K562 (cell line): ENCODE results near the gene ITPR3. TPM values are rescaled to one million over a fixed set of nuclear protein-coding genes. Genes with fewer than 3 reads are reported as not detected.

Experiments
- ATAC-seq: fragments of 200-7000 bp; cut with Tn5 transposase; 3 replicates; pipeline ENCODE4 v1.9.1; 2020; ENCODE audit warnings: moderate library complexity
- BruUV-seq: library from RNA; stranded (reverse); fragments of 400-500 nt; replicated peaks from 2 replicates; lab custom pipeline; 2021; lab: Mats Ljungman, UMichigan
- CTCF ChIA-PET: fragments of 300-600 bp; formaldehyde crosslinking; extraction: SDS; loops from one replicate; lab custom pipeline; 2021; ENCODE audit warnings: low intra/inter-chr PET ratio; lab: Yijun Ruan, JAX
- POLR2A ChIA-PET: fragments of 300-600, 350-650 bp; sonication (Branson Sonifier 250); formaldehyde crosslinking; extraction: SDS; loops from one replicate; lab custom pipeline; 2021; ENCODE audit warnings: antibody characterized with exemption, inconsistent platforms; lab: Yijun Ruan, JAX
- DNase-seq, 4 experiments: peaks; one replicate each; pipeline versions ENCODE4 v3.0.0 to v3.0.0-alpha.2; 2011 to 2018; ENCODE audit warnings: low spot score in 3 of 4, mixed read lengths in 3 of 4; ENCODE audit errors: extremely low read depth in 1 of 4
- FAIRE-seq: peaks from 2 replicates; lab custom pipeline; 2011; peaks lifted over from hg19 to GRCh38; lab: Jason Lieb, UNC
- H2AFZ ChIP-seq: 2 replicates; pipeline ENCODE4 v1.6.0; 2011; ENCODE audit warnings: low read depth, low read length, control low read depth, inconsistent platforms
- H3K27ac ChIP-seq: fragments of 200-600 bp; 3 replicates; pipeline ENCODE4 v1.8.0; 2011; ENCODE audit warnings: low read depth, mild to moderate bottlenecking, control low read depth, inconsistent platforms, low read length, moderate library complexity, mixed read lengths; ENCODE audit errors: extremely low read depth
- H3K27me3 ChIP-seq, 2 experiments: fragments of 300-600 bp in 1 of 2; 2 replicates in 1 of 2; 3 replicates in 1 of 2; pipeline versions ENCODE4 v1.6.0 to v1.8.0; 2011; ENCODE audit warnings: inconsistent platforms in 2 of 2, low read length in 2 of 2, mild to moderate bottlenecking in 1 of 2, mixed read lengths in 1 of 2, moderate library complexity in 1 of 2; ENCODE audit not compliant: control insufficient read depth in 2 of 2, insufficient read depth in 2 of 2
- H3K36me3 ChIP-seq: fragments of 300-600 bp; 3 replicates; pipeline ENCODE4 v1.8.0; 2011; ENCODE audit warnings: mild to moderate bottlenecking, low read length, inconsistent platforms; ENCODE audit not compliant: control insufficient read depth, insufficient read depth
- H3K4me1 ChIP-seq, 2 experiments: fragments of 200-600 bp in 1 of 2; replicated peaks in 1 of 2; 2 replicates in 1 of 2; 3 replicates in 1 of 2; pipeline versions ENCODE4 v1.5.1 to v1.8.0; 2011; ENCODE audit warnings: inconsistent platforms in 2 of 2, low read length in 2 of 2, mild to moderate bottlenecking in 1 of 2, mixed read lengths in 1 of 2, moderate library complexity in 1 of 2; ENCODE audit not compliant: control insufficient read depth in 2 of 2, insufficient read depth in 2 of 2
- H3K4me2 ChIP-seq: 2 replicates; pipeline ENCODE4 v1.6.1; 2011; ENCODE audit warnings: low read length, control low read depth, inconsistent platforms, mixed read lengths; ENCODE audit not compliant: insufficient read depth
- H3K4me3 ChIP-seq: fragments of 200-600 bp; sonication (generic), shearing (Covaris generic); 2 replicates; pipeline ENCODE4 v1.5.1; 2016; ENCODE audit warnings: control low read depth, inconsistent platforms
- H3K79me2 ChIP-seq: fragments of 200-600 bp; 3 replicates; pipeline ENCODE4 v1.8.0; 2011; ENCODE audit warnings: low read length, inconsistent platforms; ENCODE audit not compliant: control insufficient read depth, insufficient read depth
- H3K9ac ChIP-seq, 2 experiments: 2 replicates each; pipeline versions ENCODE4 v1.6.0 to v1.6.1; 2011; ENCODE audit warnings: low read depth in 2 of 2, low read length in 2 of 2, control low read depth in 1 of 2, inconsistent platforms in 1 of 2, mild to moderate bottlenecking in 1 of 2, mixed read lengths in 1 of 2; ENCODE audit not compliant: insufficient read depth in 1 of 2
- H3K9me1 ChIP-seq: one replicate; pipeline ENCODE4 v1.6.0; 2011; ENCODE audit warnings: inconsistent platforms, mild to moderate bottlenecking, low read length, moderate library complexity; ENCODE audit not compliant: control insufficient read depth, insufficient read depth
- H3K9me3 ChIP-seq: replicated peaks from 2 replicates; pipeline ENCODE4 v1.5.1; 2011; ENCODE audit warnings: low read depth, low read length, inconsistent platforms; ENCODE audit not compliant: control insufficient read depth, insufficient read depth
- H4K20me1 ChIP-seq: replicated peaks from 2 replicates; pipeline ENCODE4 v1.6.1; 2011; ENCODE audit warnings: low read length, inconsistent platforms, mixed read lengths; ENCODE audit not compliant: control insufficient read depth, insufficient read depth
- HMG20A ChIP-seq: fragments of 450-650 bp; formaldehyde crosslinking; conservative IDR thresholded peaks from 2 replicates; pipeline ENCODE4 v1.4.0; 2020; ENCODE audit warnings: mild to moderate bottlenecking, mixed read lengths
- LCOR ChIP-seq: sonication (generic); formaldehyde crosslinking; IDR thresholded peaks from 2 replicates; pipeline ENCODE4 v1.8.0; 2022; ENCODE audit warnings: mild to moderate bottlenecking, missing genetic modification reagents
- MCM2 ChIP-seq: fragments of 450-650 bp; IDR thresholded peaks from 2 replicates; pipeline ENCODE4 v1.6.1; 2017; ENCODE audit warnings: low read depth, mild to moderate bottlenecking
- POLR3G ChIP-seq: IDR thresholded peaks from 2 replicates; pipeline ENCODE4 v1.6.1; 2011; ENCODE audit not compliant: insufficient read length, insufficient replicate concordance; ENCODE audit errors: extremely low read depth
- SREBF1 ChIP-seq: fragments of 150-350 bp; IDR thresholded peaks from 2 replicates; pipeline ENCODE4 v1.6.1; 2014; ENCODE audit warnings: antibody characterized with exemption, low read depth, low read length, borderline replicate concordance
- STAG1 ChIP-seq: sonication (generic); formaldehyde crosslinking; IDR thresholded peaks from 2 replicates; pipeline ENCODE4 v1.5.0; 2020; ENCODE audit warnings: missing genetic modification reagents, borderline replicate concordance
- THRAP3 ChIP-seq: fragments of 450-650 bp; IDR thresholded peaks from 2 replicates; pipeline ENCODE4 v1.6.1; 2016; ENCODE audit warnings: mild to moderate bottlenecking, inconsistent platforms, borderline replicate concordance
- ZFP1 ChIP-seq: fragments of 450-650 bp; formaldehyde crosslinking; IDR thresholded peaks from 2 replicates; pipeline ENCODE4 v1.4.0; 2020; ENCODE audit warnings: mild to moderate bottlenecking, mixed read lengths
- ZKSCAN3 ChIP-seq: fragments of 250-450 bp; sonication (Bioruptor Pico); IDR thresholded peaks from 2 replicates; pipeline ENCODE4 v1.4.0; 2020
- ZNF24 ChIP-seq: fragments of 450-650 bp; IDR thresholded peaks from 2 replicates; pipeline ENCODE4 v1.6.1; 2016
- ZNF263 ChIP-seq: sonication (generic); formaldehyde crosslinking; IDR thresholded peaks from 2 replicates; pipeline ENCODE4 v1.8.0; 2022; ENCODE audit warnings: mild to moderate bottlenecking, missing genetic modification reagents, borderline replicate concordance
- ZNF3 ChIP-seq: fragments of 250-450 bp; sonication (Bioruptor Pico); IDR thresholded peaks from 2 replicates; pipeline ENCODE4 v1.5.0; 2021; ENCODE audit warnings: mild to moderate bottlenecking, moderate library complexity
- ZNF324 ChIP-seq: fragments of 250-450 bp; sonication (Bioruptor Pico); IDR thresholded peaks from 2 replicates; pipeline ENCODE4 v1.4.0; 2020; ENCODE audit warnings: mild to moderate bottlenecking
- ZNF431 ChIP-seq: sonication (generic); formaldehyde crosslinking; IDR thresholded peaks from 2 replicates; pipeline ENCODE4 v1.8.0; 2022; ENCODE audit warnings: mild to moderate bottlenecking, missing genetic modification reagents
- WGBS: fragments of 100-300 bp; shearing (Covaris generic); methylation state at CpG from one replicate; pipeline ENCODE4 v1.1.6; 2016; ENCODE audit warnings: low coverage, mixed read lengths; ENCODE audit not compliant: insufficient coverage; ENCODE audit errors: missing lambda C conversion rate; 5-methylcytosine and 5-hydroxymethylcytosine counted together
- in situ Hi-C: fragments of 300-500 bp; cut with MboI; formaldehyde crosslinking; loops from 4 replicates; pipeline ENCODE4 v1.15.0; 2018; ENCODE audit warnings: inconsistent platforms, mixed read lengths
- intact Hi-C: fragments of 100-400 bp; cut with micrococcal nuclease; formaldehyde crosslinking; loops from 2 replicates; pipeline ENCODE4 v1.14.2; 2022
- polyA plus RNA-seq, 8 experiments: library from polyadenylated mRNA; depleted of rRNA in 4 of 8; stranded (reverse) in 5 of 8; unstranded in 3 of 8; fragments of >200 nt; fragmentation: Nextera tagmentation in 2 of 8; fragmentation: Illumina TruSeq in 1 of 8; extraction: Ambion mirVana in 2 of 8; extraction: Trizol in 1 of 8; gene quantifications; 2 replicates each; pipeline versions ENCODE4 v1.2.1 to v1.2.3, GENCODE V29; 2011 to 2014; ENCODE audit warnings: inconsistent platforms in 1 of 8, missing spikeins in 1 of 8
- total RNA-seq, 7 experiments: library from RNA; depleted of rRNA in 6 of 7; stranded (reverse); fragments of >200 nt in 6 of 7; fragmentation: Illumina TruSeq in 2 of 7; extraction: Trizol in 2 of 7; gene quantifications; 2 replicates each; pipeline versions ENCODE4 v1.2.1 to v1.2.3, GENCODE V29; 2011 to 2021; ENCODE audit warnings: low replicate concordance in 1 of 7
- TF ChIP-seq, protein P1 (sequence below), 2 experiments: fragments of 250-450 bp in 1 of 2; fragments of 450-650 bp in 1 of 2; sonication (Bioruptor Pico) in 1 of 2; IDR thresholded peaks; 2 replicates each; pipeline versions ENCODE4 v1.6.1 to v1.8.0; 2016 to 2021; ENCODE audit warnings: mild to moderate bottlenecking in 2 of 2, moderate library complexity in 2 of 2, missing compliant biosample characterization in 1 of 2, missing genetic modification characterization in 1 of 2

ITPR3 gene
- total and polyA plus RNA-seq, 9 of the 15 experiments (the other 6 are each of a cell fraction or from before 2014, with no cell fraction given) = 0.39 to 35.7 (median 13.2) TPM

DNA sequence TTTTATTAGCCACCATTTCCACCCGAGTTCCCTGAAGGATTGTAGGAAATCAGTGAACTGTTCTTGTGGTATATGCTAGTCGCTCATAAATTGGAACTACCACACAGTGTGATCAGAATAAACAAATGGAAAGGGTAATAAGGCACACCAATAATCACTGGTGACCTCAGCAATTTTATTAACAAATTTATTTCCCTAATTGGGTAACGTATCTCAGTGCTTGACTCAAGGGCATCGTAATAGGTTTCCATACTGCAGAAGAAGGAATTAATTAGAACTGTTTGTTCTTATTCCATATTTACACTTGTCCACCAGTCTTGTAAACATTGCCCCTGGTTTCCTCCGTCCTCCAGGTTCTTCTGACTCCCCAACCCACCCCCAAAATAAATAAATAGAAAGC lies 100.4 kb downstream of the ITPR3 start:
- Histone ChIP-seq H3K79me2 (no peaks in the 10 kb centered on the region), H3K9ac (no peak overlapping the region), H4K20me1 (no peaks in the 10 kb centered on the region), H3K27ac (no peak overlapping the region), H3K36me3 (no peaks in the 10 kb centered on the region), H3K9me3 (no peaks in the 10 kb centered on the region), H3K27me3 (peaks cover 56 to 78% of the 10 kb centered on the region in 2 experiments), H3K4me2 (no peak overlapping the region), H3K4me1 (no peaks in the 10 kb centered on the region; a peak in 1 of 5 replicates), H2AFZ (no peak overlapping the region), H3K9me1 (no peaks in the 10 kb centered on the region), H3K4me3 (no peak overlapping the region)
- DNase-seq (no peak), FAIRE-seq (no peak), ATAC-seq (no peak)
- WGBS = 0% methylated on average over 5 of the region's 5 CpGs
- ChIA-PET POLR2A (interaction anchor here (0.8 to 3.5 kb wide), 2 partner anchors 10 to 21 kb away, joined by 4 to 14 read pairs; partner anchors contain the start of gene UQCC2), CTCF (no interaction called here)
- in situ Hi-C loops (no loop called here), intact Hi-C loops (no loop called here)
- no TSS peak for BruUV-seq
- no peak for TF ChIP-seq ZNF3
- no peak for TF ChIP-seq LCOR (CRISPR knock-in tag)
- TF ChIP-seq MCM2 = no peak
- no peak for TF ChIP-seq ZNF263 (CRISPR knock-in tag)
- no peak for TF ChIP-seq POLR3G
- TF ChIP-seq ZNF24 = no peak
- no peak for TF ChIP-seq ZNF324 (CRISPR knock-in tag)
- TF ChIP-seq, protein P1, sequence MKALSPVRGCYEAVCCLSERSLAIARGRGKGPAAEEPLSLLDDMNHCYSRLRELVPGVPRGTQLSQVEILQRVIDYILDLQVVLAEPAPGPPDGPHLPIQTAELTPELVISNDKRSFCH (CRISPR knock-in tag; IDR thresholded peaks at IDR 0.05) = no peak
- TF ChIP-seq, protein P1 (tag; IDR thresholded peaks at IDR 0.05) = no peak
- TF ChIP-seq HMG20A = no peak
- no peak for TF ChIP-seq STAG1 (CRISPR knock-in tag)
- no peak for TF ChIP-seq THRAP3
- TF ChIP-seq ZKSCAN3 (CRISPR knock-in tag) = no peak
- no peak for TF ChIP-seq SREBF1
- TF ChIP-seq ZFP1 = no peak
- no peak for TF ChIP-seq ZNF431
